HG03432 (cell line): ENCODE measurements around the gene TTC39C.

ENCODE experiments used
- ATAC-seq: cut with Tn5 transposase; IDR thresholded peaks from one replicate; pipeline ENCODE4 v1.9.1; 2021; ENCODE audit warnings: mild to moderate bottlenecking, moderate library complexity; ENCODE audit not compliant: unreplicated experiment

TTC39C gene

GRCh38 chr18:24180048-24180447 lies 165.5 kb downstream of the TTC39C start:
- no peak for ATAC-seq

- ATAC-seq: no peak
These were observed 167.3 kb downstream of the TTC39C start for GRCh38 chr18:24181806-24182205.
